ENCODE data around the gene DNASE1L1.
"Not testable (repeated sequence)": the region's sequence is repeated elsewhere in the genome, so short reads cannot be mapped to it uniquely, and the experiment has no call there.

DNA sequence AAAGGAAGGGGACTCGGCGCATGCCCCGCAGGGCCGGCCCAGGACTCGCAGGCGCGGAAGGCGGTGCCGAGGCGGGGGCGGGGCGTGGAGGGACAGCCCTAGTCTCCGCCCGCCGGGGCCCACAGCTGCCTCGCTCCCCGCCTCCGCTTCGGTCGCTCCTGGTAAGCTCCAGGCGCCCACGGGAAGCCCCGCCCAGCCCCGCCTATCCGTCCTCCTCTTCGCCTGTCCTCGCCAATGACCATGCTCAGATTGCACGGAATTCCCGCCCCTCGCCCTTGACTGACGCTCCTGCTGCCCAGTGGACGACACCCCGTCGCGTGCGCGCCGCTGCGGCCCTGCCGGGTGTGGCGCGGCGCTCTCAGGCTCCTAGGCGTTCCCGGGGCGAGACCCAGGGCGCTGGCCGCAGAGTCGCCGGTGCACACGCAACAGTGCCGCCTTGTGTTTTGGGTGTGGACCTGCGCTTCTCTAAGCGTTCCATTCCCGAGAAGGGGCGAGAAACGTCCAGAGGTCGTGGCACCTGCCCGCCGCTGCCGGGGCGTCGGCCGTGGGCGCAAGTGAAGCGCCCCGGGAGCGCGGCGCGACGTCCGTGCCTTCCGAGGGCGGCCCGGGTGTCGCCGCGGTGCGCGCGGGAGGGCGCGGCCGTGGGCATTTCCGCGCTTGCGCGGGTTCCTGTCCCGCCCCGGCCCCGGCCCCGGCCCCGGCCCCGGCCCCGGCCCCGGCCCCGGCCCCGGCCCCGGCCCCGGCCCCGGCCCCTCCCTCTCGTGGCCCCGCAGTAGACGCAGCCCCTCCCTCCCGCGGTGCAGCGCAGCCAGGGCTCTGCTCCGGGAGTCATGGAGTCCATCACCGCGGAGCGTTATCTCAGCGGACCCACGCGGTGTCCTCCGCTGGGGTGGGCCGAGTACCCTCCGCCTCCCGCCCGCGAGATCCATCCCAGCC, 19.0 kb downstream of the DNASE1L1 start:
- not testable (repeated sequence) for TF ChIP-seq POLR2AphosphoS5, CTCF, POLR2A, EP300 (IDR thresholded peaks at IDR 0.05)

Measured in stomach (tissue), 4 donors.